ENCODE results near the gene CYB5RL. TPM values are rescaled to one million over a fixed set of nuclear protein-coding genes. Genes with fewer than 3 reads are reported as not detected.

Gene CYB5RL
- total RNA-seq, 4 donors from 2014 or later = 4.8 to 6.7 (median 5.5) TPM

- Histone ChIP-seq H3K9me3 (no peaks in the 10 kb centered on the region), H3K36me3 (peaks cover 0 to 35% (median 0%) of the 10 kb centered on the region in 3 donors), H3K4me1 (peaks cover 0 to 30% (median 8%) of the 10 kb centered on the region in 4 donors), H3K27ac (no peak overlapping the region), H3K4me3 (no peak overlapping the region), H3K27me3 (no peaks in the 10 kb centered on the region)
- WGBS, 2 donors = 79 to 80% methylated on average over 15 of the region's 15 CpGs
- no peak for DNase-seq (ENCODE audit: low spot score in 2 of 2)
- TF ChIP-seq CTCF (IDR thresholded peaks at IDR 0.05) = no peak
- no peak for TF ChIP-seq EP300 (IDR thresholded peaks at IDR 0.05)
- TF ChIP-seq POLR2A (IDR thresholded peaks at IDR 0.05) = no peak
These were observed 30.9 kb upstream of the CYB5RL start for GRCh38 chr1:54230507-54231339.

DNA sequence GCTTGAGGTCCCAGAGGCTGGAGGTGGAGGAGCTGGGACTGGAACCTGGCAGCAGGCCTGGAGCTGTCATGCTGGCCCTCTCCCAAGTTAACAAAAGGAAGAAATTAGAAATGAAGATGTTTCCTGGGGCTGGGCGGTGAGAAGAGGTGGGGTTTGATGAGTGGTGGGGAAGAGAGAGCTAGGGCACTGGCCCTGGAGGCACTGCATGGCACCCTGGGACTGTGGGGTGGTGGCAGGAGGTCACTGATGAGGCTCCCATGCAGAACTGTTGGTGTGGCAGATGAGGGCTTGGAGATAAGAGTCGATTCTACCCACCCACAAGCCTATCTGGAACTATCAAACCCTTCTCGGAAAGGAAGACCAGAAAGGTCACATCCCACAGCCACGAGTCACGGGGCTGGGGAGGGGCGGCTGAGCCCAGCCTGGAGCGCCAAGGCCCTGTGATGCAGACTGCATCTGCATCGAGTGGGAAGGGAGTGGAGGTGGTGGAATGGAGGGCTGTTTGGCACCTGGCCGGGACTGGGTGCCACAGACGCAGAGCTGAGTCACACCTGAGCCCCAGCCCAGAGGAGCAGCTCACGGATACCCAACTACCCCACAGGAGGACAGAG, 29.6 kb upstream of the CYB5RL start:
- peaks cover 0 to 33% (median 0%) of the 10 kb centered on the region in 3 donors for H3K36me3 ChIP-seq
- 47 to 51% methylated on average over 11 of the region's 11 CpGs for WGBS, 2 donors
- H3K4me3 ChIP-seq = no peak overlapping the region
- H3K4me1 ChIP-seq = peaks cover 0 to 30% (median 8%) of the 10 kb centered on the region in 4 donors
- no peaks in the 10 kb centered on the region for H3K27me3 ChIP-seq
- TF ChIP-seq EP300 (IDR thresholded peaks at IDR 0.05) (no peak), CTCF (IDR thresholded peaks at IDR 0.05) (no peak), POLR2A (IDR thresholded peaks at IDR 0.05) (no peak)
- peak overlapping the region in 2 of 4 donors; percentile 34 to 55 for H3K27ac ChIP-seq
- H3K9me3 ChIP-seq = no peaks in the 10 kb centered on the region
- no peak for DNase-seq (ENCODE audit: low spot score in 2 of 2)

GRCh38 chr1:54228638-54229079, 28.8 kb upstream of the CYB5RL start:
- WGBS, 2 donors = 89% methylated on average over 13 of the region's 13 CpGs; no CpG with 5 or more reads in 1 of the 2 donors
- no peak for DNase-seq (ENCODE audit: low spot score in 2 of 2)
- TF ChIP-seq CTCF (IDR thresholded peaks at IDR 0.05) (no peak), EP300 (IDR thresholded peaks at IDR 0.05) (no peak), POLR2A (IDR thresholded peaks at IDR 0.05) (no peak)

GRCh38 chr1:54227891-54228310, 28.1 kb upstream of the CYB5RL start:
- no peaks in the 10 kb centered on the region for H3K9me3 ChIP-seq
- TF ChIP-seq EP300 (IDR thresholded peaks at IDR 0.05) (no peak), CTCF (IDR thresholded peaks at IDR 0.05) (no peak), POLR2A (IDR thresholded peaks at IDR 0.05) (no peak)
- 41 to 47% methylated on average over 15 to 17 of the region's 17 CpGs for WGBS, 2 donors
- DNase-seq (ENCODE audit: low spot score in 2 of 2) = no peak
- no peak overlapping the region for H3K4me3 ChIP-seq
- peak overlapping the region in 2 of 4 donors; percentile 34 to 55 for H3K27ac ChIP-seq
- no peaks in the 10 kb centered on the region for H3K27me3 ChIP-seq
- peaks cover 0 to 30% (median 8%) of the 10 kb centered on the region in 4 donors for H3K4me1 ChIP-seq
- H3K36me3 ChIP-seq = peaks cover 0 to 39% (median 0%) of the 10 kb centered on the region in 3 donors

More at GRCh38 chr1:54228638-54229079, 28.8 kb upstream of the CYB5RL start:
- peak overlapping the region in 2 of 4 donors; percentile 34 to 55 for H3K27ac ChIP-seq
- H3K9me3 ChIP-seq = no peaks in the 10 kb centered on the region
- H3K4me1 ChIP-seq = peaks cover 0 to 30% (median 8%) of the 10 kb centered on the region in 4 donors
- no peak overlapping the region for H3K4me3 ChIP-seq
- H3K27me3 ChIP-seq = no peaks in the 10 kb centered on the region
- peaks cover 0 to 36% (median 0%) of the 10 kb centered on the region in 3 donors for H3K36me3 ChIP-seq
